SK-N-SH (cell line): Measurements from ENCODE around the gene MPDZ. TPM values are rescaled to one million over a fixed set of nuclear protein-coding genes. Genes with fewer than 3 reads are reported as not detected.

Source experiments
- CTCF ChIA-PET: fragments of 300-600, 350-600 bp; formaldehyde crosslinking; extraction: SDS; loops from one replicate; lab custom pipeline; 2021; lab: Yijun Ruan, JAX
- POLR2A ChIA-PET: fragments of 350-600 bp; sonication (Branson Sonifier 250); formaldehyde crosslinking; extraction: SDS; loops from one replicate; lab custom pipeline; 2020; ENCODE audit warnings: antibody characterized with exemption, inconsistent platforms; lab: Yijun Ruan, JAX
- DNase-seq: peaks from one replicate; pipeline ENCODE4 v3.0.0; 2012
- H2AFZ ChIP-seq: fragments of 200-600 bp; sonication (generic); 2 replicates; pipeline ENCODE4 v1.8.1; 2016; ENCODE audit warnings: antibody characterized with exemption, mild to moderate bottlenecking, low read depth
- H3F3A ChIP-seq: fragments of 200-600 bp; sonication (generic); replicated peaks from 2 replicates; pipeline ENCODE3; 2016; ENCODE audit warnings: antibody characterized with exemption, mild to moderate bottlenecking; ENCODE audit not compliant: insufficient read depth
- H3K27ac ChIP-seq, 2 experiments: fragments of 200-500 bp in 1 of 2; fragments of 200-600 bp in 1 of 2; sonication (Bioruptor generic) in 1 of 2; sonication (generic), shearing (Covaris generic) in 1 of 2; 2 replicates each; pipeline versions ENCODE4 v1.5.1 to v1.6.1; 2014 to 2016; ENCODE audit warnings: low read depth in 2 of 2, inconsistent platforms in 1 of 2, low read length in 1 of 2, mild to moderate bottlenecking in 1 of 2, mixed read lengths in 1 of 2
- H3K27me3 ChIP-seq: fragments of 200-600 bp; sonication (generic), shearing (Covaris generic); 2 replicates; pipeline ENCODE4 v1.6.1; 2016; ENCODE audit warnings: mixed run types; ENCODE audit not compliant: insufficient read depth
- H3K36me3 ChIP-seq, 2 experiments: fragments of 200-500 bp in 1 of 2; fragments of 200-600 bp in 1 of 2; sonication (Bioruptor generic) in 1 of 2; sonication (generic) in 1 of 2; replicated peaks in 1 of 2; 2 replicates each; pipeline versions ENCODE3 to v1.5.1; 2014 to 2016; ENCODE audit warnings: low read length in 1 of 2, mild to moderate bottlenecking in 1 of 2; ENCODE audit not compliant: insufficient read depth in 2 of 2, control insufficient read depth in 1 of 2
- H3K4me1 ChIP-seq, 2 experiments: fragments of 200-500 bp in 1 of 2; fragments of 200-600 bp in 1 of 2; sonication (Bioruptor generic) in 1 of 2; sonication (generic), shearing (Covaris generic) in 1 of 2; 2 replicates each; pipeline versions ENCODE4 v1.5.1 to v1.6.1; 2014 to 2016; ENCODE audit warnings: low read depth in 1 of 2, low read length in 1 of 2, mixed run types in 1 of 2; ENCODE audit not compliant: insufficient read depth in 2 of 2, control insufficient read depth in 1 of 2
- H3K4me2 ChIP-seq: fragments of 200-600 bp; sonication (generic), shearing (Covaris generic); 2 replicates; pipeline ENCODE4 v1.6.1; 2017; ENCODE audit warnings: mixed run types
- H3K4me3 ChIP-seq, 2 experiments: fragments of 200-500 bp in 1 of 2; fragments of 200-600 bp in 1 of 2; sonication (Bioruptor generic) in 1 of 2; sonication (generic), shearing (Covaris generic) in 1 of 2; 2 replicates each; pipeline versions ENCODE4 v1.5.1 to v1.8.1; 2014 to 2016; ENCODE audit warnings: low read depth in 2 of 2, inconsistent platforms in 1 of 2, low read length in 1 of 2, mild to moderate bottlenecking in 1 of 2, mixed read lengths in 1 of 2, moderate library complexity in 1 of 2
- H3K79me2 ChIP-seq: fragments of 200-600 bp; sonication (generic); 2 replicates; pipeline ENCODE4 v1.8.1; 2017; ENCODE audit warnings: mild to moderate bottlenecking; ENCODE audit not compliant: insufficient read depth
- H3K9ac ChIP-seq: fragments of 200-600 bp; sonication (generic); 2 replicates; pipeline ENCODE4 v1.6.1; 2017; ENCODE audit warnings: mixed run types
- H3K9me2 ChIP-seq: fragments of 200-600 bp; sonication (generic); 2 replicates; pipeline ENCODE4 v1.6.1; 2017; ENCODE audit warnings: mixed run types
- H3K9me3 ChIP-seq: fragments of 200-600 bp; sonication (generic); 2 replicates; pipeline ENCODE4 v1.6.1; 2017; ENCODE audit warnings: mixed run types, mild to moderate bottlenecking, moderate library complexity
- H4K20me1 ChIP-seq: fragments of 200-600 bp; sonication (generic); 2 replicates; pipeline ENCODE4 v1.6.1; 2017; ENCODE audit warnings: mild to moderate bottlenecking, mixed run types; ENCODE audit not compliant: insufficient read depth
- EP300 ChIP-seq, 2 experiments: IDR thresholded peaks; 2 replicates each; pipeline versions ENCODE4 v1.4.0 to v1.6.1; 2012; ENCODE audit warnings: borderline replicate concordance in 1 of 2, low read depth in 1 of 2, low read length in 1 of 2
- FOXJ3 ChIP-seq: sonication (generic); formaldehyde crosslinking; IDR thresholded peaks from 2 replicates; pipeline ENCODE4 v1.5.1; 2020; ENCODE audit warnings: mild to moderate bottlenecking, missing genetic modification reagents
- MEF2A ChIP-seq: IDR thresholded peaks from 2 replicates; pipeline ENCODE4 v1.4.0; 2012; ENCODE audit warnings: low read depth, borderline replicate concordance
- MXI1 ChIP-seq: IDR thresholded peaks from 2 replicates; pipeline ENCODE4 v1.6.1; 2012; ENCODE audit warnings: mild to moderate bottlenecking, low read depth, low read length, improper control_type of control experiment
- POLR2AphosphoS5 ChIP-seq: IDR thresholded peaks from 2 replicates; pipeline ENCODE4 v1.6.1; 2012; ENCODE audit warnings: low read depth, low read length
- RAD21 ChIP-seq: IDR thresholded peaks from 2 replicates; pipeline ENCODE4 v1.6.1; 2012; ENCODE audit warnings: mild to moderate bottlenecking, low read length
- WGBS: methylation state at CpG from one replicate; pipeline ENCODE4 v1.1.6; 2017; ENCODE audit warnings: low lambda C conversion rate; 5-methylcytosine and 5-hydroxymethylcytosine counted together
- polyA plus RNA-seq, 3 experiments: library from polyadenylated mRNA; depleted of rRNA; stranded (reverse); fragments of >200 nt; gene quantifications; 2 replicates each; pipeline ENCODE4 v1.2.3, GENCODE V29; 2012
- TF ChIP-seq, protein P1 (sequence below): IDR thresholded peaks from 2 replicates; pipeline ENCODE4; 2012
- TF ChIP-seq, protein P2 (sequence below): fragments of 200-600 bp; sonication (generic); IDR thresholded peaks from 2 replicates; pipeline ENCODE4 v1.6.1; 2017; ENCODE audit warnings: antibody characterized with exemption, mild to moderate bottlenecking, moderate library complexity

MPDZ gene
- polyA plus RNA-seq, 1 of the 3 experiments (the other 2 are of a cell fraction), result 20.5 TPM

DNA sequence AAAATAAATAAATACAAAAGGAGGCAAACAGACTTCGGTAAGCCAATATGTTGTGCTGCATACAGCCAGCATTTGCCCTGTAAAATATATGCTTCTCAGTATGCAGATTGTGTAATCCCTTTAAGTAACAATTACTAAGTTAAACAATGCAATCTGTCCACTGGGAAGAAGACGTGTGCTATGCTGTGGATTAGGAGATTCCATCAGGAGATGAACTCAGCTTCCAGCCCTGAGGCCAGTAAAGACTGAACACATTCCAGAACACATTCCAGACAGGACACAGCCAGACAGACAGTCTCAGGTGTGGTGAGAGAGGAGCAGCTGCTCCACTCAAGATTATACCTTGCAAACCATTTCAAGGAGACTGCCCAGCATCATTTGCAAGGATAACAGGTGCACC is 97.8 kb downstream of the MPDZ start:
- ChIA-PET POLR2A (no interaction called here), CTCF (no interaction called here)
- H2AFZ ChIP-seq, result no peak overlapping the region
- H4K20me1 ChIP-seq, result no peaks in the 10 kb centered on the region
- no peaks in the 10 kb centered on the region for H3K9me3 ChIP-seq
- peaks cover 0 to 2% of the 10 kb centered on the region in 2 experiments; a peak in 2 of 4 replicates for H3K4me1 ChIP-seq
- H3K4me3 ChIP-seq, result no peak overlapping the region
- no peaks in the 10 kb centered on the region for H3K79me2 ChIP-seq
- H3K27me3 ChIP-seq, result no peaks in the 10 kb centered on the region
- H3K9me2 ChIP-seq, result no peaks in the 10 kb centered on the region
- peaks cover 45 to 71% of the 10 kb centered on the region in 2 experiments for H3K36me3 ChIP-seq
- 54% methylated on average over 2 of the region's 2 CpGs for WGBS
- no peaks in the 10 kb centered on the region for H3F3A ChIP-seq
- H3K9ac ChIP-seq, result no peak overlapping the region
- DNase-seq, result no peak
- H3K27ac ChIP-seq, result peak overlapping the region in 1 of 2 experiments; percentile 14; a peak in 1 of 4 replicates
- no peak overlapping the region for H3K4me2 ChIP-seq
- TF ChIP-seq RAD21 (no peak), MEF2A (no peak), MXI1 (no peak), POLR2AphosphoS5 (no peak), FOXJ3 (CRISPR knock-in tag) (no peak)
- TF ChIP-seq, protein P1, sequence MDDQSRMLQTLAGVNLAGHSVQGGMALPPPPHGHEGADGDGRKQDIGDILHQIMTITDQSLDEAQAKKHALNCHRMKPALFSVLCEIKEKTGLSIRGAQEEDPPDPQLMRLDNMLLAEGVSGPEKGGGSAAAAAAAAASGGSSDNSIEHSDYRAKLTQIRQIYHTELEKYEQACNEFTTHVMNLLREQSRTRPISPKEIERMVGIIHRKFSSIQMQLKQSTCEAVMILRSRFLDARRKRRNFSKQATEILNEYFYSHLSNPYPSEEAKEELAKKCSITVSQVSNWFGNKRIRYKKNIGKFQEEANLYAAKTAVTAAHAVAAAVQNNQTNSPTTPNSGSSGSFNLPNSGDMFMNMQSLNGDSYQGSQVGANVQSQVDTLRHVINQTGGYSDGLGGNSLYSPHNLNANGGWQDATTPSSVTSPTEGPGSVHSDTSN, result no peak

DNA sequence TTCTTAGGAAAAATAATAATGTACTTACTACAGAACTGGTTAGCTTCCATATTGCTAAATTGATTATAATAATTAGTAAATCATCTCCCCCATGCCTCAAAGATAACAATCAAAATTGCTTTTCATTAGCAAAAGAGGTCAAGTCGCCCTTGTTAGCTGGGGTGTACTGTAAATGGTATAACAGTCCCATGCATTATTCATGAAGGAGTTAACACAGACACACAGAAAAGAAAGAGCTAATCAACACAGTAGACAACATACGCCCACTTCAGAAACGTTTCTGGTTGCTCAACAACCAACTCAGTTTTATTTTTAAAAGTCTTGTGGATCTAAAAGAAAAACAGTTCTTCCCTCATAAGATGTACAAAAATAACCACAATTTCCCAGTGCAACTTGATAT is 100.2 kb downstream of the MPDZ start:
- Histone ChIP-seq H3K4me1 (peaks cover 0 to 2% of the 10 kb centered on the region in 2 experiments; a peak in 2 of 4 replicates), H3K27me3 (no peaks in the 10 kb centered on the region), H3K36me3 (peaks cover 55 to 78% of the 10 kb centered on the region in 2 experiments), H2AFZ (no peak overlapping the region), H4K20me1 (no peaks in the 10 kb centered on the region), H3K9me3 (no peaks in the 10 kb centered on the region), H3K9me2 (no peaks in the 10 kb centered on the region), H3F3A (no peaks in the 10 kb centered on the region), H3K4me3 (no peak overlapping the region), H3K27ac (no peak overlapping the region), H3K9ac (no peak overlapping the region), H3K79me2 (no peaks in the 10 kb centered on the region), H3K4me2 (no peak overlapping the region)
- CTCF ChIA-PET, result interaction anchor here (0.8 to 1.0 kb wide), 2 partner anchors 11 to 54 kb away, joined by 3 to 4 read pairs; no protein-coding TSS in a partner anchor
- no peak for TF ChIP-seq EP300 (IDR thresholded peaks at IDR 0.05; ENCODE audit: borderline replicate concordance in 1 of 2, low read depth in 1 of 2, low read length in 1 of 2)
- TF ChIP-seq FOXJ3 (CRISPR knock-in tag), result no peak
- 74% methylated on average over 3 of the region's 3 CpGs for WGBS
- DNase-seq, result no peak
- POLR2A ChIA-PET, result no interaction called here

DNA sequence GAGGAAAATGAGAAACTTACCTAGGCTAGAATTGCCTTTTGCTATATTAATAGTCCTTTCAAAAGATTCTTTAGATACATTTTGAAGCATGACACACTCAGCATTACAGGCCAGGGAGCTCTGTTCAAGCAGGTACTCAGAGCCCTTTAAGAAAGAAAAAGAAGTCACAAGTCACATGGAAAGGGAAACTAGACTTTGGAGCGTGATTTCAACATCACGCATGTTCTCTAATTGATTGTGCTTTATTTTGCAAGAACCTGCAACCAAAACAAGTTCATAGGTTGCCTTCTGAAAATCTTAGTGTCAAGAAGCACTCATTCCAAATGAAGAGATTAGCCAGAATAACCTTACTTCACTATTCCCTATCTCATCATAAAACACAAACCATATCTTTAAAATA is 103.8 kb downstream of the MPDZ start:
- Histone ChIP-seq H3K9ac (no peak overlapping the region), H3K79me2 (no peaks in the 10 kb centered on the region), H3K27me3 (no peaks in the 10 kb centered on the region), H4K20me1 (no peaks in the 10 kb centered on the region), H3K4me1 (peaks cover 0 to 8% of the 10 kb centered on the region in 2 experiments; a peak in 2 of 4 replicates), H3K4me2 (no peak overlapping the region), H3K36me3 (peaks cover 35 to 52% of the 10 kb centered on the region in 2 experiments), H3K9me2 (no peaks in the 10 kb centered on the region), H3K27ac (no peak overlapping the region), H3F3A (no peaks in the 10 kb centered on the region), H2AFZ (no peak overlapping the region), H3K4me3 (no peak overlapping the region), H3K9me3 (no peaks in the 10 kb centered on the region)
- CTCF ChIA-PET, result no interaction called here
- TF ChIP-seq POLR2AphosphoS5 (no peak), MEF2A (no peak), MXI1 (no peak)
- TF ChIP-seq, protein P2, sequence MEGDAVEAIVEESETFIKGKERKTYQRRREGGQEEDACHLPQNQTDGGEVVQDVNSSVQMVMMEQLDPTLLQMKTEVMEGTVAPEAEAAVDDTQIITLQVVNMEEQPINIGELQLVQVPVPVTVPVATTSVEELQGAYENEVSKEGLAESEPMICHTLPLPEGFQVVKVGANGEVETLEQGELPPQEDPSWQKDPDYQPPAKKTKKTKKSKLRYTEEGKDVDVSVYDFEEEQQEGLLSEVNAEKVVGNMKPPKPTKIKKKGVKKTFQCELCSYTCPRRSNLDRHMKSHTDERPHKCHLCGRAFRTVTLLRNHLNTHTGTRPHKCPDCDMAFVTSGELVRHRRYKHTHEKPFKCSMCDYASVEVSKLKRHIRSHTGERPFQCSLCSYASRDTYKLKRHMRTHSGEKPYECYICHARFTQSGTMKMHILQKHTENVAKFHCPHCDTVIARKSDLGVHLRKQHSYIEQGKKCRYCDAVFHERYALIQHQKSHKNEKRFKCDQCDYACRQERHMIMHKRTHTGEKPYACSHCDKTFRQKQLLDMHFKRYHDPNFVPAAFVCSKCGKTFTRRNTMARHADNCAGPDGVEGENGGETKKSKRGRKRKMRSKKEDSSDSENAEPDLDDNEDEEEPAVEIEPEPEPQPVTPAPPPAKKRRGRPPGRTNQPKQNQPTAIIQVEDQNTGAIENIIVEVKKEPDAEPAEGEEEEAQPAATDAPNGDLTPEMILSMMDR, result no peak
- WGBS, result 100% methylated on average over 2 of the region's 2 CpGs
- no peak for DNase-seq
- POLR2A ChIA-PET, result no interaction called here
